HG02884 (cell line): Measurements from ENCODE around the gene TFCP2L1.
"Not testable (repeated sequence)": the region's sequence is repeated elsewhere in the genome, so short reads cannot be mapped to it uniquely, and the experiment has no call there.

Experiments
- ATAC-seq: cut with Tn5 transposase; IDR thresholded peaks from one replicate; pipeline ENCODE4 v1.9.1; 2021; ENCODE audit warnings: mild to moderate bottlenecking, moderate library complexity; ENCODE audit not compliant: unreplicated experiment

TFCP2L1 gene

GRCh38 chr2:121227381-121228144, 57.4 kb downstream of the TFCP2L1 start:
- not testable (repeated sequence) for ATAC-seq

- ATAC-seq, result not testable (repeated sequence)
Observed at GRCh38 chr2:121225681-121226080, 59.3 kb downstream of the TFCP2L1 start.

GRCh38 chr2:121220995-121221394, 64.0 kb downstream of the TFCP2L1 start:
- no peak for ATAC-seq

- no peak for ATAC-seq
Observed at GRCh38 chr2:121219866-121220265, 65.1 kb downstream of the TFCP2L1 start.

GRCh38 chr2:121218386-121218938, 66.5 kb downstream of the TFCP2L1 start:
- ATAC-seq, result no peak

- ATAC-seq, result no peak
Observed at GRCh38 chr2:121217627-121218026, 67.4 kb downstream of the TFCP2L1 start.

GRCh38 chr2:121214296-121214695, 70.7 kb downstream of the TFCP2L1 start:
- ATAC-seq, result no peak

- no peak for ATAC-seq
Observed at GRCh38 chr2:121213386-121213785, 71.6 kb downstream of the TFCP2L1 start.

- ATAC-seq, result no peak
Observed at GRCh38 chr2:121212661-121213325, 72.2 kb downstream of the TFCP2L1 start.

GRCh38 chr2:121211689-121212151, 73.3 kb downstream of the TFCP2L1 start:
- ATAC-seq, result no peak

- no peak for ATAC-seq
Observed at GRCh38 chr2:121211251-121211650, 73.8 kb downstream of the TFCP2L1 start.

- no peak for ATAC-seq
Observed at GRCh38 chr2:121210691-121211090, 74.3 kb downstream of the TFCP2L1 start.

- ATAC-seq, result no peak
Observed at GRCh38 chr2:121209014-121209610, 75.9 kb downstream of the TFCP2L1 start.

GRCh38 chr2:121207494-121207893, 77.5 kb downstream of the TFCP2L1 start:
- ATAC-seq, result no peak

- no peak for ATAC-seq
Observed at GRCh38 chr2:121205321-121205942, 79.6 kb downstream of the TFCP2L1 start.

GRCh38 chr2:121203591-121204249, 81.3 kb downstream of the TFCP2L1 start:
- no peak for ATAC-seq

GRCh38 chr2:121202541-121203310, 82.3 kb downstream of the TFCP2L1 start:
- ATAC-seq, result no peak

GRCh38 chr2:121201796-121202195, 83.2 kb downstream of the TFCP2L1 start:
- no peak for ATAC-seq

- ATAC-seq, result no peak
Observed at GRCh38 chr2:121200419-121201315, 84.3 kb downstream of the TFCP2L1 start.
